Measurements from ENCODE around the gene CCDC40. TPM values are rescaled to one million over a fixed set of nuclear protein-coding genes. Genes with fewer than 3 reads are reported as not detected.

CCDC40 gene
- total and polyA plus RNA-seq, 9 of the 15 experiments (the other 6 are each of a cell fraction or from before 2014, with no cell fraction given) = 0.07 to 0.33 TPM; not detected in 7

GRCh38 chr17:80119271-80119791 is 82.9 kb downstream of the CCDC40 start:
- H3K36me3 ChIP-seq (ENCODE audit: control insufficient read depth, insufficient read depth, low read length) = no peaks in the 10 kb centered on the region
- WGBS (ENCODE audit: insufficient coverage, low coverage, missing lambda C conversion rate) = 13% methylated on average over 15 of the region's 24 CpGs
- 0 out of 2 replicates have a peak, but pooled peaks cover 5% of the 10 kb centered on the region for H3K9me3 ChIP-seq (replicated peaks; ENCODE audit: control insufficient read depth, insufficient read depth, low read depth, low read length)
- CTCF ChIA-PET (ENCODE audit: low intra/inter-chr PET ratio) = no interaction called here
- no peak for ATAC-seq
- H3K79me2 ChIP-seq (ENCODE audit: control insufficient read depth, insufficient read depth, low read length) = no peaks in the 10 kb centered on the region
- H3K4me1 ChIP-seq (replicated peaks in 1 of 2; ENCODE audit: control insufficient read depth in 2 of 2, insufficient read depth in 2 of 2, low read length in 2 of 2) = peaks cover 0 to 38% of the 10 kb centered on the region in 2 experiments; a peak in 2 of 5 replicates
- intact Hi-C loops (cut with micrococcal nuclease) = no loop called here
- FAIRE-seq = no peak
- no TSS peak for BruUV-seq (replicated peaks)
- H3K4me2 ChIP-seq (ENCODE audit: insufficient read depth, low read length) = no peak overlapping the region
- H2AFZ ChIP-seq (ENCODE audit: low read depth, low read length) = no peak overlapping the region
- DNase-seq (ENCODE audit: extremely low read depth in 1 of 4, low spot score in 3 of 4) = peak in 1 of 4 experiments; percentile 8
- H3K9ac ChIP-seq (ENCODE audit: insufficient read depth in 1 of 2, low read depth in 2 of 2, low read length in 2 of 2) = peak overlapping the region in 1 of 2 experiments; percentile 20; a peak in 1 of 4 replicates
- H3K27ac ChIP-seq (ENCODE audit: extremely low read depth, low read depth, low read length) = no peak overlapping the region
- no peaks in the 10 kb centered on the region for H3K9me1 ChIP-seq (ENCODE audit: control insufficient read depth, insufficient read depth, low read length)
- POLR2A ChIA-PET = interaction anchor here (0.6 to 2.2 kb wide), 7 partner anchors 8 to 164 kb away, joined by 3 to 7 read pairs (median 4); partner anchors contain the start of gene GAA
- H3K27me3 ChIP-seq (ENCODE audit: control insufficient read depth in 2 of 2, insufficient read depth in 2 of 2, low read length in 2 of 2) = peaks cover 38 to 63% of the 10 kb centered on the region in 2 experiments
- H4K20me1 ChIP-seq (replicated peaks; ENCODE audit: control insufficient read depth, insufficient read depth, low read length) = no peaks in the 10 kb centered on the region
- TF ChIP-seq ZNF644 (tag; IDR thresholded peaks at IDR 0.05; ENCODE audit: low read depth) (no peak), ZC3H4 (CRISPR knock-in tag; IDR thresholded peaks at IDR 0.05; ENCODE audit: borderline replicate concordance) (no peak), ERF (CRISPR knock-in tag; IDR thresholded peaks at IDR 0.05) (no peak), THRB (CRISPR knock-in tag; conservative IDR thresholded peaks at IDR 0.05) (no peak), CBX5 (IDR thresholded peaks at IDR 0.05; ENCODE audit: borderline replicate concordance, low read depth) (no peak), RBM17 (IDR thresholded peaks at IDR 0.05; ENCODE audit: borderline replicate concordance, low read depth, low read length) (no peak), YBX1 (IDR thresholded peaks at IDR 0.05) (no peak), SMARCE1 (IDR thresholded peaks at IDR 0.05) (no peak), FOXJ3 (CRISPR knock-in tag; IDR thresholded peaks at IDR 0.05) (no peak)
- no peak overlapping the region for H3K4me3 ChIP-seq
- in situ Hi-C loops (cut with MboI) = no loop called here

Data from K562 (cell line).